SK-N-SH (cell line): Measurements from ENCODE around the gene HAUS6. TPM values are rescaled to one million over a fixed set of nuclear protein-coding genes. Genes with fewer than 3 reads are reported as not detected.

Experiments
- CTCF ChIA-PET: fragments of 300-600, 350-600 bp; formaldehyde crosslinking; extraction: SDS; loops from one replicate; lab custom pipeline; 2021; lab: Yijun Ruan, JAX
- POLR2A ChIA-PET: fragments of 350-600 bp; sonication (Branson Sonifier 250); formaldehyde crosslinking; extraction: SDS; loops from one replicate; lab custom pipeline; 2020; ENCODE audit warnings: antibody characterized with exemption, inconsistent platforms; lab: Yijun Ruan, JAX
- DNase-seq: peaks from one replicate; pipeline ENCODE4 v3.0.0; 2012
- H2AFZ ChIP-seq: fragments of 200-600 bp; sonication (generic); 2 replicates; pipeline ENCODE4 v1.8.1; 2016; ENCODE audit warnings: antibody characterized with exemption, mild to moderate bottlenecking, low read depth
- H3F3A ChIP-seq: fragments of 200-600 bp; sonication (generic); replicated peaks from 2 replicates; pipeline ENCODE3; 2016; ENCODE audit warnings: antibody characterized with exemption, mild to moderate bottlenecking; ENCODE audit not compliant: insufficient read depth
- H3K27ac ChIP-seq, 2 experiments: fragments of 200-500 bp in 1 of 2; fragments of 200-600 bp in 1 of 2; sonication (Bioruptor generic) in 1 of 2; sonication (generic), shearing (Covaris generic) in 1 of 2; 2 replicates each; pipeline versions ENCODE4 v1.5.1 to v1.6.1; 2014 to 2016; ENCODE audit warnings: low read depth in 2 of 2, inconsistent platforms in 1 of 2, low read length in 1 of 2, mild to moderate bottlenecking in 1 of 2, mixed read lengths in 1 of 2
- H3K27me3 ChIP-seq: fragments of 200-600 bp; sonication (generic), shearing (Covaris generic); 2 replicates; pipeline ENCODE4 v1.6.1; 2016; ENCODE audit warnings: mixed run types; ENCODE audit not compliant: insufficient read depth
- H3K36me3 ChIP-seq, 2 experiments: fragments of 200-500 bp in 1 of 2; fragments of 200-600 bp in 1 of 2; sonication (Bioruptor generic) in 1 of 2; sonication (generic) in 1 of 2; replicated peaks in 1 of 2; 2 replicates each; pipeline versions ENCODE3 to v1.5.1; 2014 to 2016; ENCODE audit warnings: low read length in 1 of 2, mild to moderate bottlenecking in 1 of 2; ENCODE audit not compliant: insufficient read depth in 2 of 2, control insufficient read depth in 1 of 2
- H3K4me1 ChIP-seq, 2 experiments: fragments of 200-500 bp in 1 of 2; fragments of 200-600 bp in 1 of 2; sonication (Bioruptor generic) in 1 of 2; sonication (generic), shearing (Covaris generic) in 1 of 2; 2 replicates each; pipeline versions ENCODE4 v1.5.1 to v1.6.1; 2014 to 2016; ENCODE audit warnings: low read depth in 1 of 2, low read length in 1 of 2, mixed run types in 1 of 2; ENCODE audit not compliant: insufficient read depth in 2 of 2, control insufficient read depth in 1 of 2
- H3K4me2 ChIP-seq: fragments of 200-600 bp; sonication (generic), shearing (Covaris generic); 2 replicates; pipeline ENCODE4 v1.6.1; 2017; ENCODE audit warnings: mixed run types
- H3K4me3 ChIP-seq, 2 experiments: fragments of 200-500 bp in 1 of 2; fragments of 200-600 bp in 1 of 2; sonication (Bioruptor generic) in 1 of 2; sonication (generic), shearing (Covaris generic) in 1 of 2; 2 replicates each; pipeline versions ENCODE4 v1.5.1 to v1.8.1; 2014 to 2016; ENCODE audit warnings: low read depth in 2 of 2, inconsistent platforms in 1 of 2, low read length in 1 of 2, mild to moderate bottlenecking in 1 of 2, mixed read lengths in 1 of 2, moderate library complexity in 1 of 2
- H3K79me2 ChIP-seq: fragments of 200-600 bp; sonication (generic); 2 replicates; pipeline ENCODE4 v1.8.1; 2017; ENCODE audit warnings: mild to moderate bottlenecking; ENCODE audit not compliant: insufficient read depth
- H3K9ac ChIP-seq: fragments of 200-600 bp; sonication (generic); 2 replicates; pipeline ENCODE4 v1.6.1; 2017; ENCODE audit warnings: mixed run types
- H3K9me2 ChIP-seq: fragments of 200-600 bp; sonication (generic); 2 replicates; pipeline ENCODE4 v1.6.1; 2017; ENCODE audit warnings: mixed run types
- H3K9me3 ChIP-seq: fragments of 200-600 bp; sonication (generic); 2 replicates; pipeline ENCODE4 v1.6.1; 2017; ENCODE audit warnings: mixed run types, mild to moderate bottlenecking, moderate library complexity
- H4K20me1 ChIP-seq: fragments of 200-600 bp; sonication (generic); 2 replicates; pipeline ENCODE4 v1.6.1; 2017; ENCODE audit warnings: mild to moderate bottlenecking, mixed run types; ENCODE audit not compliant: insufficient read depth
- ELF1 ChIP-seq: IDR thresholded peaks from 2 replicates; pipeline ENCODE4 v1.4.0; 2012
- EP300 ChIP-seq, 2 experiments: IDR thresholded peaks; 2 replicates each; pipeline versions ENCODE4 v1.4.0 to v1.6.1; 2012; ENCODE audit warnings: borderline replicate concordance in 1 of 2, low read depth in 1 of 2, low read length in 1 of 2
- FOSL2 ChIP-seq: IDR thresholded peaks from 2 replicates; pipeline ENCODE4 v1.4.0; 2012; ENCODE audit warnings: low read depth, mild to moderate bottlenecking, moderate library complexity, borderline replicate concordance
- FOXM1 ChIP-seq: IDR thresholded peaks from 2 replicates; pipeline ENCODE4 v1.4.0; 2012; ENCODE audit warnings: low read depth, mild to moderate bottlenecking
- GATA2 ChIP-seq: sonication (generic); formaldehyde crosslinking; IDR thresholded peaks from 2 replicates; pipeline ENCODE4 v1.5.0; 2020; ENCODE audit warnings: mild to moderate bottlenecking, missing genetic modification reagents
- JUND ChIP-seq: IDR thresholded peaks from 2 replicates; pipeline ENCODE4 v1.4.0; 2012
- MXI1 ChIP-seq: IDR thresholded peaks from 2 replicates; pipeline ENCODE4 v1.6.1; 2012; ENCODE audit warnings: mild to moderate bottlenecking, low read depth, low read length, improper control_type of control experiment
- NFIC ChIP-seq: IDR thresholded peaks from 2 replicates; pipeline ENCODE4 v1.4.0; 2012; ENCODE audit warnings: borderline replicate concordance
- NRF1 ChIP-seq: IDR thresholded peaks from 2 replicates; pipeline ENCODE4 v1.6.1; 2012; ENCODE audit warnings: low read depth, mild to moderate bottlenecking, low read length
- RAD21 ChIP-seq: IDR thresholded peaks from 2 replicates; pipeline ENCODE4 v1.6.1; 2012; ENCODE audit warnings: mild to moderate bottlenecking, low read length
- REST ChIP-seq: IDR thresholded peaks from 2 replicates; pipeline ENCODE4 v1.6.1; 2012; ENCODE audit warnings: mild to moderate bottlenecking, low read depth, low read length, moderate library complexity
- YY1 ChIP-seq: IDR thresholded peaks from 2 replicates; pipeline ENCODE4 v1.4.0; 2012; ENCODE audit warnings: low read depth, mild to moderate bottlenecking
- whole genome bisulfite sequencing: methylation state at CpG from one replicate; pipeline ENCODE4 v1.1.6; 2017; ENCODE audit warnings: low lambda C conversion rate; 5-methylcytosine and 5-hydroxymethylcytosine counted together
- polyA plus RNA-seq, 3 experiments: library from polyadenylated mRNA; depleted of rRNA; stranded (reverse); fragments of >200 nt; gene quantifications; 2 replicates each; pipeline ENCODE4 v1.2.3, GENCODE V29; 2012
- TF ChIP-seq, protein P1 (sequence below): IDR thresholded peaks from 2 replicates; pipeline ENCODE4 v1.4.0; 2012; ENCODE audit warnings: low read depth
- TF ChIP-seq, protein P2 (sequence below): fragments of 150-350 bp; IDR thresholded peaks from 2 replicates; pipeline ENCODE4 v1.6.1; 2017; ENCODE audit warnings: antibody characterized with exemption, low read length, low read depth, borderline replicate concordance

HAUS6 gene
- polyA plus RNA-seq, 1 of the 3 experiments (the other 2 are of a cell fraction) = 4.7 TPM

- peaks cover 0 to 13% of the 10 kb centered on the region in 2 experiments; a peak in 2 of 4 replicates for H3K4me1 ChIP-seq
- POLR2A ChIA-PET = interaction anchor here (1.0 to 1.5 kb wide), 2 partner anchors 10 to 46 kb away, joined by 3 to 4 read pairs; no protein-coding TSS in a partner anchor
- CTCF ChIA-PET = interaction anchor here (1.1 to 5.0 kb wide), 4 partner anchors 35 to 406 kb away, joined by 3 to 44 read pairs (median 12); no protein-coding TSS in a partner anchor
- H3F3A ChIP-seq = peaks cover 39% of the 10 kb centered on the region
- H3K27ac ChIP-seq = peak overlapping the region in 1 of 2 experiments; percentile 95; a peak in 2 of 4 replicates
- WGBS = 59% methylated on average over 12 of the region's 12 CpGs
- peaks cover 25% of the 10 kb centered on the region for H4K20me1 ChIP-seq
- no peaks in the 10 kb centered on the region for H3K9me3 ChIP-seq
- no peak overlapping the region for H2AFZ ChIP-seq
- H3K4me3 ChIP-seq = peak overlapping the region; percentile 86 to 87
- no peaks in the 10 kb centered on the region for H3K9me2 ChIP-seq
- H3K4me2 ChIP-seq = peak overlapping the region; percentile 77
- no peaks in the 10 kb centered on the region for H3K27me3 ChIP-seq
- peaks cover 3 to 19% of the 10 kb centered on the region in 2 experiments for H3K36me3 ChIP-seq
- peak overlapping the region; percentile 92 for H3K9ac ChIP-seq
- peaks cover 41% of the 10 kb centered on the region for H3K79me2 ChIP-seq
- no peak for DNase-seq
- TF ChIP-seq NFIC (no peak), MXI1 (no peak), FOSL2 (no peak), EP300 (IDR thresholded peaks at IDR 0.05; ENCODE audit: borderline replicate concordance in 1 of 2, low read depth in 1 of 2, low read length in 1 of 2) (no peak), ELF1 (no peak), YY1 (no peak), GATA2 (CRISPR knock-in tag) (no peak), RAD21 (no peak)
- TF ChIP-seq, protein P1, sequence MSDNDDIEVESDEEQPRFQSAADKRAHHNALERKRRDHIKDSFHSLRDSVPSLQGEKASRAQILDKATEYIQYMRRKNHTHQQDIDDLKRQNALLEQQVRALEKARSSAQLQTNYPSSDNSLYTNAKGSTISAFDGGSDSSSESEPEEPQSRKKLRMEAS = no peak
- TF ChIP-seq, protein P2, sequence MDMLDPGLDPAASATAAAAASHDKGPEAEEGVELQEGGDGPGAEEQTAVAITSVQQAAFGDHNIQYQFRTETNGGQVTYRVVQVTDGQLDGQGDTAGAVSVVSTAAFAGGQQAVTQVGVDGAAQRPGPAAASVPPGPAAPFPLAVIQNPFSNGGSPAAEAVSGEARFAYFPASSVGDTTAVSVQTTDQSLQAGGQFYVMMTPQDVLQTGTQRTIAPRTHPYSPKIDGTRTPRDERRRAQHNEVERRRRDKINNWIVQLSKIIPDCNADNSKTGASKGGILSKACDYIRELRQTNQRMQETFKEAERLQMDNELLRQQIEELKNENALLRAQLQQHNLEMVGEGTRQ = no peak
Measured at GRCh38 chr9:19050637-19051591, 51.8 kb downstream of the HAUS6 start.

- DNase-seq = peak; percentile 36
- H3F3A ChIP-seq = peaks cover 35% of the 10 kb centered on the region
Measured at GRCh38 chr9:19049917-19050636, 52.6 kb downstream of the HAUS6 start.

More at GRCh38 chr9:19049917-19050636, 52.6 kb downstream of the HAUS6 start:
- peaks cover 25% of the 10 kb centered on the region for H4K20me1 ChIP-seq
- ChIA-PET CTCF (interaction anchor here (1.2 to 5.0 kb wide), 5 partner anchors 21 to 407 kb away, joined by 3 to 44 read pairs (median 5); no protein-coding TSS in a partner anchor), POLR2A (interaction anchor here (1.0 kb wide), 1 partner anchor 11 kb away, joined by 4 read pairs; no protein-coding TSS in a partner anchor)
- peaks cover 3 to 16% of the 10 kb centered on the region in 2 experiments for H3K36me3 ChIP-seq
- TF ChIP-seq NRF1 = no peak
- no peak for TF ChIP-seq FOXM1
- TF ChIP-seq REST = no peak
- no peak for TF ChIP-seq NFIC
- TF ChIP-seq JUND = no peak
- 0 out of 2 replicates have a peak, but pooled peaks have one; percentile 8 for TF ChIP-seq MXI1
- H3K4me1 ChIP-seq = peaks cover 0 to 13% of the 10 kb centered on the region in 2 experiments; a peak in 2 of 4 replicates
- peaks cover 41% of the 10 kb centered on the region for H3K79me2 ChIP-seq
- peak overlapping the region; percentile 86 to 87 for H3K4me3 ChIP-seq
- no peaks in the 10 kb centered on the region for H3K9me3 ChIP-seq
- 2% methylated on average over 28 of the region's 33 CpGs for WGBS
- H2AFZ ChIP-seq = no peak overlapping the region
- peak overlapping the region; percentile 93 to 95 for H3K27ac ChIP-seq
- H3K9ac ChIP-seq = peak overlapping the region; percentile 92
- H3K9me2 ChIP-seq = no peaks in the 10 kb centered on the region
- peak overlapping the region; percentile 77 for H3K4me2 ChIP-seq
- H3K27me3 ChIP-seq = no peaks in the 10 kb centered on the region
